Erythroblast (primary cell): ENCODE data around the gene ALOXE3.
A peak's percentile ranks its signal among the peaks of the same experiment; 100 is the strongest.
"Not testable (repeated sequence)": the region's sequence is repeated elsewhere in the genome, so short reads cannot be mapped to it uniquely, and the experiment has no call there.

Experiments used
- DNase-seq, 2 experiments: peaks; one replicate each; lab custom pipeline; 2025; lab: John Stamatoyannopoulos, UW
- GATA1 ChIP-seq: IDR thresholded peaks from 2 replicates; pipeline ENCODE4 v1.6.1; 2011; ENCODE audit warnings: low read depth, mild to moderate bottlenecking, control low read depth, low read length, moderate library complexity
- POLR2A ChIP-seq: IDR thresholded peaks from 2 replicates; pipeline ENCODE4 v1.6.1; 2011; ENCODE audit warnings: mild to moderate bottlenecking, low read length

Gene ALOXE3

DNA sequence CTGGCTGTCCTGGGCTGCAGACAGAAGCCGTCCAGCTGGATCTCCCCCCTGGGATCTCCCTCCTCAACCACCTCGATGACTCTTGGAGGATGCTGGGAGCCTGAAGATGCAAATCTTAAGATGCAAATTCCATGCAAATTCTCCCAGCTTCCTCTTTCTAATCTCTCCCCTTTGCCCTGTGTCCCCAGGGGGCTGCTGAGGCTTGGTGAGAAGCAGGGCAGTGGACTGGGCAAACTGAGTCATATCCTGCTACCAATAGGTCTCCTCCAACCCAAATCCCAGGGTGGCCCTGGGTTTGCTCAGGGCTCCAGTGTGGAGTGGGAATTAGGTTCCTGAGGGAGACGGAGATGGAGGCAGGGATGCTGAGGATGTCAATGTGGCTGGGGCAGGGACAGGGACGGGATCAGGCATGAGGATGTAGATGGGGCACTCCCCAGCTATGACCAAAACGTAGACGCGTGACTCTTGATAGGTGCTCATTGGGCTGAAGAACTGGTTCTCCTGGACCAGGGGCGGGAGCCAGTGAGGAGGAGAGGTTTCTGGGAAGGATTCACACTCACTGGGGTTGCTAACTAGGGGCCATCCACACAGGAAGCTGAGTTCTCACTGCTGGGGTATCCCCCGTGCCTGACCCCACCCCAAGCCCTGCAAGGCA lies 27.2 kb downstream of the ALOXE3 start:
- TF ChIP-seq POLR2A (no peak), GATA1 (no peak)
- no peak for DNase-seq

DNA sequence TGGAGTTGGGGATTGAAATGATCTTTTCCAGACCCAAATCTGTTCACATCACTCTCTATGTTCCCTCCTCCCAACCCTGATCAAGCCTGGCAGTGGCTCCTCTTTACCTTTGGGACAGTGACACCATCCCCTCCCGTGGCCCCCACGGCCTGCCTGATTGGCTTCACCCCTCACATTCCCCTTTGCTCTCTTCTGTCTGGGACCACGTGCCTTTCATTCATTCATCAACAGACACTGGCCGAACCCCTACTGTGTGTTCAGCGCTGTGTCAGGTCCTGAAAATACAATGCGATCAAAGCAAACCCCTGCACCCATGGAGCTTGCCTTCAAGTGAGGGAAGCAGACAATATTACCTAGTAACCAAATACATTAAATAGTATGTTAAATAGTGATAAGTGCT lies 28.6 kb downstream of the ALOXE3 start:
- DNase-seq: no peak
- no peak for TF ChIP-seq GATA1

DNA sequence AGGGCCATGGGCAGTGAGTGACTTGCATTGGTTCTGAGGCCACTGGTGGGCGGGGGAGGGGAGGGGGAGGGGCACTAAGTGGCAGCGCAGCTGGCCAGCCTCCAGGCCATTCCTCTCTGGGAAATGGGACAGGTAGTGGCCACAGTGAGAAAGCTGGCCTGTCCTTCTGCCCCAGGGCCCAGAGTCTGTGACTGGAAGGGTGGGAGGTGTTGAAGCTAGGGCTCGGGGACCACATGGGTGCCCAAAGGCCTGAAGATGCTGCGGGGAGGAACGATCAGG lies 30.4 kb downstream of the ALOXE3 start:
- TF ChIP-seq GATA1 (no peak), POLR2A (no peak)
- DNase-seq: no peak

- TF ChIP-seq GATA1 (no peak), POLR2A (no peak)
- peak; percentile 29 to 33 for DNase-seq
These were observed 31.0 kb downstream of the ALOXE3 start, which contains the start of gene ALOX12B for GRCh38 chr17:8087075-8087951. TSS of gene ALOX12B (minus strand) at chr17:8087716. CDS start at chr17:8087442, 274 bp downstream.

GRCh38 chr17:8084250-8084649 lies 34.1 kb downstream of the ALOXE3 start:
- TF ChIP-seq GATA1 (no peak), POLR2A (no peak)
- no peak for DNase-seq

GRCh38 chr17:8082292-8082691 lies 36.0 kb downstream of the ALOXE3 start:
- DNase-seq: no peak
- TF ChIP-seq GATA1: no peak
- TF ChIP-seq POLR2A: no peak

DNA sequence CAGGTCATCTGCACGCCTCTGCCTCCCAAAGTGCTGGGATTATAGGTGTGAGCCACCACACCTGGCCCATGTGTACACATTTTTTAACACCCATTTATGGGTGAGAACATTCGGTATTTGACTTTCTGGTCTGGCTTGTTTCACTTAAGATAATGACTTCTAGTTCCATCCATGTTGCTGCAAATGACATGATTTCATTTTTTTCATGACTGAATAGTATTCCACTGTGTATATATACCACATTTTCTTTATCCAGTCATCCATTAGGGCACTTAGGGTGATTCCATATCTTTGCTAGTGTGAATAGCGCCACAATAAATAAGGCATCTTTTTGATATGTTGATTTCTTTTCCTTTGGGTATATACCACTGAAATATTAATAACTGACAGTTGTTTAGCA lies 36.4 kb downstream of the ALOXE3 start:
- no peak for DNase-seq
- TF ChIP-seq POLR2A (no peak), GATA1 (no peak)

DNA sequence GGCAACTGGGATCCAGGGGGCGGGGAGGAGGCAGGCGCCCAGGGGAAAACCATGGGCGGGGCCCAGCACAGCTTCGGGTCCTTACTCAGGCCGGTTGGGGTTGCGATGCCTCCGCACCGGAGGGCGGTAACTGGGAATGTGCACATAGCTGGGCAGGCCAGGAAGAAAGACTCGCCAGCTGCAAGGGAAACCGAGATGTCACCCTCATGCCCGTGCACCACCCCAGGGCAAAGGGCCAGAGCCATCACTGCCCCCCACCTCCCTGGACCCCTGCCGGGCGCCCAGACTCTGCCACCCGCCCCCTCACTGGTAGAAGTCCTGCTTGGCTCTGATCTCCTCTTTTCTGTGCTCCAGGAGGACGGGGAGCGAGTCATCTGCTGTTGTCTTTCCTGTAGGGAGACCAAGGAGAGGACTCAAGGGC lies 37.5 kb downstream of the ALOXE3 start:
- no peak for DNase-seq
- TF ChIP-seq GATA1: no peak
- TF ChIP-seq POLR2A: no peak

DNA sequence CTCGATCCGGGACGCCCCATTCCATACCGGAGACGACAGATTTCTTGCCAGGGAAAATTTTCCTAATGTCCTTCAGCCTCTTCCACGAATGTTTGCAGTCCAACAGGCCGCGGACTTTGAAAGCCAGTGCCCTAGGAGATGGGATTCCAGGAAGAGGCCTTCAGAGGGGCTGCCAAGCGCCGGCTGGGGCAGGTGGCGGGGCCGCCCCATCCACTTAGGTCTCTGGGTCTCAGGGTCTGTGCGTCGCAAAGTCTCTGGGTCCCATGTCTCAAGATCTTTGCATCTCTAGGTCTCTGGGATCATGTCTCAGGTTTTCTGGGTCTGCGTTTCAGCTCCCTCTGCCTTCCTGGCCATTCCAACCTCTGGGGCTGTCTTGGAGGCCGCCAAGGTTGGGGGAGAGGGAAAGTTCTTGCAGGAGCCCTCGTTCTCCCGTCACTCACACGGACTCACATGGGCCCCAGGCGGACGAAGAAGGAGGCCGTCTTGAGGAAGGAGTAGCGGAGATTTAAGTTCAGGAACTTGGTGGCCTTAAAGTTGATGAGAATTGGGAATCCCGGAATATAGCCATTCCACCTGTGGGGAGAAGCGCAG lies 38.0 kb downstream of the ALOXE3 start:
- DNase-seq: no peak
- TF ChIP-seq POLR2A: no peak

DNA sequence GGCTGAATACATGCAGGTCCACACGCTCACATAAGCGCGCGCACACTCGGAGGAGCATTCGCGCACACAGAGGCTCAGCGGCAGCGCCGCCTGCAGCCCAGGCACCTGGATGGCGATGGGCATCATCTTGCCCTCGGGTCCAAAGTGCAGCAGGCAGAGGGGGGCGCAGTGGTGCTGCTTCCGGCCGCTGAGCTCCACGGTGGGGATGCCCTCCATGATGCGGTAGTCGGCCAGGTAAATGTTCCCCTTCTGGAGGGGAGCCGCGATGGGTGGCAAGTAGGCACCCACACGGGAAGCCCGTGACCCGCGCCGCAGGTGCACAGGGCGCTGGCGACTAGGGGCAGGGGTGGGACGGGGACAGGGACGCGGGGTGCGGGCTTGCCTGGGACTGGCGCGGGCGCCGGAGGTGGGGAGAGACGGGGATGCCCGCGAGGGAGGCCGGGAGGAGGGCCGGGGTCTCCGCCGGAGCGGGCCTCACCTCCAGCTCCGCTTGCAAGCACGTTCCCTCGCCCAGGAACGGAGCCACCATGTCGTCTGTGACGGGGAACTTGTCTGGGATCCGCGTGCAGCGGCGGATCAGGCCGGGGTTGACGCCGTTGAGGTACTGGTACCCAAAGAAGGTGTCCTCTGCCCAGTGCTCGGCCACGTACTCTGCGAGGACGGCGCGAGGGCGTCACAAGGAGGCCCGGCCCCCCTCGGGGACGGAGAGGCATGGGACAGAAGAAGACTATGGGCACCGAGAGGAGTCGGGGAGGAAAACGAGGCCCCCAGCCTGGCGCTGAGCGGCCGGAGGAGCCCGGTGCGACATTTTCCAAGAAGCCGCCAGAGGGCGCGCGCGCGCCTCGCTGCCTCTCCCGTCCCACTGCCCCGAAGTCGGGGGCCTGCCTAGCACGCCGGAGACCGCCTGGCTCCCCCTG lies 38.8 kb downstream of the ALOXE3 start:
- DNase-seq: peak; percentile 65 to 81
- TF ChIP-seq POLR2A (peak; percentile 40), GATA1 (no peak)

DNA sequence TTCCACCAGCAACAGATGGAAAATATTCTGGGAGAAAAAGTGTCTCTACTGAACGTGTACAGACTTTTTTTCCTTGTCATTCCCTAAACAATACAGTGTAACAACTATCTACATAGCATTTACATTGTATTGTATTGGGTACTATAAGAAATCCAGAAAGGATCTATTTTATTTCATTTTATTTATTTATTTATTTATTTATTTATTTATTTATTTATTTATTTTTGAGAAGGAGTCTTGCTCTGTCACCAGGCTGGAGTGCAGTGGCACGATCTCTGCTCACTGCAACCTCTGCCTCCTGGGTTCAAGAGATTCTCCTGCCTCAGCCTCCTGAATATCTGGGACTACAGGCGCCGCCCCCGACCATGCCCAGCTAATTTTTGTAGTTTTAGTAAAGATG lies 40.4 kb downstream of the ALOXE3 start:
- not testable (repeated sequence) for DNase-seq

DNA sequence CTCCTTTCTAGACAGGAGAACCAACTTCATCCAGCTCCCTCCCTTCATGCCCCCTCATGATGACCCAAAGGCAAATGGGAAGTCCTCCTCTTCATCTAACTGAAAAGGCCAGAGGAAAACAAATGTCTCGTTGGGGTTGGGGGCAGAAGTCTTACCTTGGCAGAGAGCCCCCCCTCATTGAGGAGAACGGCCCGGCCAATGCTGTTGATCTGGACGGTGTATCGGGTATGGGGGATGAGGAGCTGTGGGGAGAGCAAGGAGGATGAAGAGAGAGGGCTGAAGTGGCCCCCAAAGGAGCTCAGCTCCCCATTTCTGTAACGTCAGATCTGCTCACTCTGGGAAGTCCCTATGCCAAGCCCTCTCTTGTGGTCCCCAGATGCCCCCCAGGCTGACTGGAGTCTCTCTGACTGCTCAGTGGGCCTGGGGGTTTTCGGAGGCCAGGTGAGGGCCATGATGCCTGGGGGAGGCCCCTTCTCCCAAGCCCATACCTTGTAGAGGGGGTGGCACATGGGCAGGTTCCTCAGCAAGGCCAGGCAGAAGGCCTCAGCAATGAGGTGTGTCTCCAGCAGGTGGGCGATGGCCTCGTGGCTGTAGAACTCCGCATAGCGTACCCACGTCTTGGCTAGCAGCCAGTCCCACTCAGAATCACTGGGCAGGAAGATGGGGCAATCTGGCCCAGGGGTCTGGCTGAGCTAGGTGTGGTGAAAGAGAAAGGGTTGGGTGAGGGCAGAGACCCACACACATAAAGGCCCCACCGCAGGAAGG lies 41.6 kb downstream of the ALOXE3 start:
- no peak for TF ChIP-seq POLR2A
- no peak for TF ChIP-seq GATA1

GRCh38 chr17:8075574-8076342 lies 42.6 kb downstream of the ALOXE3 start:
- DNase-seq: no peak
- TF ChIP-seq POLR2A: no peak
- no peak for TF ChIP-seq GATA1

More for the DNA sequence above, 41.6 kb downstream of the ALOXE3 start:
- DNase-seq: no peak

- TF ChIP-seq GATA1: no peak
- no peak for TF ChIP-seq POLR2A
- no peak for DNase-seq
These were observed 43.2 kb downstream of the ALOXE3 start for GRCh38 chr17:8075081-8075480.
